Right lobe of liver (tissue), 4 donors: ENCODE data around the gene EDC3.

ENCODE experiments used
- CTCF ChIP-seq, 4 donors: fragments of 200-600 bp in 3 of 4; fragments of 450-650 bp in 1 of 4; IDR thresholded peaks; one replicate each; pipeline versions ENCODE4 v1.5.1 to v1.8.0; 2016 to 2022; ENCODE audit warnings: antibody characterized with exemption in 4 of 4, mild to moderate bottlenecking in 2 of 4
- POLR2A ChIP-seq: fragments of 450-650 bp; IDR thresholded peaks from one replicate; pipeline ENCODE4 v1.6.1; 2017; ENCODE audit warnings: antibody characterized with exemption, mild to moderate bottlenecking
- donor health status: DM: no; HTN: no; CAD: no.
- donor health status: DM: no; HTN: no; CAD: no.
- donor health status: DM: no; HTN: yes; CAD: no.

DNA sequence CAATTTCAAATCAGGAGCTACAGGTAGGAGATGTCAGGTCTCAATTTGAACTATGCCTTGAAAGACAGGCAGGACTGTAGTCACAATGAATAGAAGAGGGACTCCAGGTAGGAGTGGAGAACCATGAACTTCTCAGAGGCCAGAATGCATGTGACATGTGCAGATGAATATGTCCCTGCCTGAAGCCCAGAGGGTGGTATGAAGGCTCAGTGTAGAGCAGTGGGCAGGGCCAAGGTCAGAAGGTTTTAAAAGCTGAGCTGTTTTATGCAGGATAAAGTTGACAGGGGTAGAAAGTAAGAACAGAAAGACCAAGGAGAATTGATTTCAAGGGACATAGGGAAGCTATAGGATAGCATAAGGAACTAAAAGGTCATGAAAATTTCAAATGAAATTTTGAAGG, 49.3 kb downstream of the EDC3 start:
- TF ChIP-seq CTCF (IDR thresholded peaks at IDR 0.05) (no peak), POLR2A (no peak)
